ENCODE results near the gene PCP4. TPM values are rescaled to one million over a fixed set of nuclear protein-coding genes. Genes with fewer than 3 reads are reported as not detected.
"Not testable (repeated sequence)": the region's sequence is repeated elsewhere in the genome, so short reads cannot be mapped to it uniquely, and the experiment has no call there.

Gene PCP4
- total RNA-seq, 1 donor from 2014 or later: not detected

GRCh38 chr21:39888848-39889247 lies 21.6 kb downstream of the PCP4 start:
- peaks cover 3 to 4% of the 10 kb centered on the region in 2 donors for H3K4me1 ChIP-seq
- DNase-seq (ENCODE audit: low spot score in 2 of 2): no peak
- intact Hi-C loops (cut with DNase I): no loop called here
- H3K4me3 ChIP-seq: no peak overlapping the region
- H3K36me3 ChIP-seq: no peaks in the 10 kb centered on the region
- H3K27ac ChIP-seq: no peak overlapping the region
- no peaks in the 10 kb centered on the region for H3K27me3 ChIP-seq
- no peaks in the 10 kb centered on the region for H3K9me3 ChIP-seq
- no peak for TF ChIP-seq CTCF (IDR thresholded peaks at IDR 0.05)

DNA sequence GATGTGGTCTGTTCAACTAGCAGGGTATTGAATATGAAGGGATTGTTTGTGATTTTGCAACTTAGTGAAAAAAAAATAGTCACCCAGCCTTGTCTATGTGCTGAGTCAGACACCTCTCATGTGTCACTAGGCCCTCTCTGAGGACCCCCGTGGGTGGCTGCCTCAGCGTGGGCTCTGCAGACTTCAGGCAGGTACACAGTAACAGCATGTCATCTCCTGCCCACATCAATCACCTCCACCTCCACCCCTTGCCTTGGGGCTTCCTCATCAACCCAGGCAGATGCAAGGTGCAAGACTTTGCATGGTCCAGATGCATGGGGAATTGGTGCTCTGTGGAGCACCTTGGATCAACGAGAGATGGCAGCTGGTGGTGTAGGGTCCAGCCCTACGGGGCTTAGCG lies 23.9 kb downstream of the PCP4 start:
- Histone ChIP-seq H3K27me3 (no peaks in the 10 kb centered on the region), H3K36me3 (no peaks in the 10 kb centered on the region), H3K27ac (peak overlapping the region in 1 of 2 donors; percentile 60), H3K9me3 (no peaks in the 10 kb centered on the region), H3K4me1 (peaks cover 3 to 4% of the 10 kb centered on the region in 2 donors), H3K4me3 (no peak overlapping the region)
- TF ChIP-seq CTCF (IDR thresholded peaks at IDR 0.05): no peak
- DNase-seq (ENCODE audit: low spot score in 2 of 2): no peak
- intact Hi-C loops (cut with DNase I): loop anchor here (10.0 kb wide), 1 partner anchor 154 kb away; no protein-coding TSS in a partner anchor

DNA sequence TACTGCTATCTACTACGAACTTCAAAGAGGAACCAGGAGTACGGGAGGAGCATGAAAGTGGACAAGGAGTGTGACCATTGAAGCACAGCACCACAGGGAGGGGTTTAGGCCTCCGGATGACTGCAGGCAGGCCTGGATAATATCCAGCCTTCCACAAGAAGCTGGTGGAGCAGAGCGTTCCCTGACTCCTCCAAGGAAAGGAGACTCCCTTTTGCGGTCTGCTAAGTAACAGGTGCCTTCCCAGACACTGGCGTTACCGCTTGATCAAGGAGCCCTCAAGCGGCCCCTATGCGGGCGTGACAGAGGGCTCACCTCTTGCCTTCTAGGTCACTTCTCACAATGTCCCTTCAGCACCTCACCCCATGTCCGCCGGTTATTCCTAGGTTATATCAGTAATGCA lies 24.6 kb downstream of the PCP4 start:
- not testable (repeated sequence) for DNase-seq (ENCODE audit: low spot score in 2 of 2); H3K4me1 ChIP-seq; H3K36me3 ChIP-seq; H3K4me3 ChIP-seq; H3K27me3 ChIP-seq; H3K9me3 ChIP-seq; H3K27ac ChIP-seq
- intact Hi-C loops (cut with DNase I): loop anchor here (10.0 kb wide), 1 partner anchor 153 kb away; no protein-coding TSS in a partner anchor

DNA sequence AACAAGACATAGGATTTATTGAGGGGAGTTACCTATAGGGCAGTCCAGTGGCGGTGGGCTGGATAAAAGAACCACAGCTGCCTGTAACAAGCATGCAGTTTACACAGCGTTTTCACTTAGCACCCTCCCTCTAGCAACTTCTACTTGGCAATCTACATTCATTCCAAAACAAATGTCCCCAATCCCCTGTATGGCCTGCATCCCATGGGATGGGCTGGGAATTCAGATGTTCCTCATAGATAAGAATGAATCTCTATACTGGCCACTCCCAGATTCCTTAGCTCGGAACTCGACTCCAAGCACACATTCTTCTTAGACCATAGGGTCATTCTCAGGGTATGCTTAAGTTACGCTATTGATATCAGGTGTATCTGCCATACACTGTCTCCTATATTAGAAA lies 33.3 kb downstream of the PCP4 start:
- Histone ChIP-seq H3K9me3 (no peaks in the 10 kb centered on the region), H3K27me3 (no peaks in the 10 kb centered on the region), H3K4me3 (no peak overlapping the region), H3K4me1 (no peaks in the 10 kb centered on the region), H3K27ac (no peak overlapping the region), H3K36me3 (no peaks in the 10 kb centered on the region)
- intact Hi-C loops (cut with DNase I): no loop called here
- no peak for DNase-seq (ENCODE audit: low spot score in 2 of 2)
- TF ChIP-seq CTCF (IDR thresholded peaks at IDR 0.05): no peak

DNA sequence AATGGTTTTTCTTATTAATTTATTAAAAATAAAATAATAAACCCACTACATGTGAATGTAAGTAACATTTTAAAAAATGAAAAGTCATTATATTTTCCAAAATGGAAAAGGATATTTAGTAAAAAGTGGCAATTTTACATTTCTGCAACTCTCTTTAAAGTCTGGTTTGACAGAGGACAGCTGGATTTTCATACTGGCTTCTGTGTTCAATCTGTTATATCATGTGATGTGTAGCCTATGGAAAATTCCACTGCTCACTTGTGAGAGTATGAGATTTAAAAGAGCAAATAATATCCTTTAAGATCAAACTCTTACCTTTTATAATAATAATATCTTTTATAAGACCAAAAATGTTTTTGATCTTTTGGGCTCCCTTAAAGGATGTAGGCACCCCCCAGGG lies 33.7 kb downstream of the PCP4 start:
- Histone ChIP-seq H3K4me3 (no peak overlapping the region), H3K4me1 (no peaks in the 10 kb centered on the region), H3K36me3 (no peaks in the 10 kb centered on the region), H3K9me3 (no peaks in the 10 kb centered on the region), H3K27me3 (no peaks in the 10 kb centered on the region), H3K27ac (no peak overlapping the region)
- no peak for TF ChIP-seq CTCF (IDR thresholded peaks at IDR 0.05)
- no peak for DNase-seq (ENCODE audit: low spot score in 2 of 2)
- intact Hi-C loops (cut with DNase I): no loop called here

- no peak overlapping the region for H3K27ac ChIP-seq
- no peak overlapping the region for H3K4me3 ChIP-seq
- TF ChIP-seq CTCF (IDR thresholded peaks at IDR 0.05): no peak
- no peaks in the 10 kb centered on the region for H3K36me3 ChIP-seq
- H3K9me3 ChIP-seq: no peaks in the 10 kb centered on the region
- no peaks in the 10 kb centered on the region for H3K4me1 ChIP-seq
- DNase-seq (ENCODE audit: low spot score in 2 of 2): no peak
- intact Hi-C loops (cut with DNase I): no loop called here
- H3K27me3 ChIP-seq: no peaks in the 10 kb centered on the region
Measured at GRCh38 chr21:39902986-39903385, 35.7 kb downstream of the PCP4 start.
